ENCODE measurements around the gene SMIM1.

DNA sequence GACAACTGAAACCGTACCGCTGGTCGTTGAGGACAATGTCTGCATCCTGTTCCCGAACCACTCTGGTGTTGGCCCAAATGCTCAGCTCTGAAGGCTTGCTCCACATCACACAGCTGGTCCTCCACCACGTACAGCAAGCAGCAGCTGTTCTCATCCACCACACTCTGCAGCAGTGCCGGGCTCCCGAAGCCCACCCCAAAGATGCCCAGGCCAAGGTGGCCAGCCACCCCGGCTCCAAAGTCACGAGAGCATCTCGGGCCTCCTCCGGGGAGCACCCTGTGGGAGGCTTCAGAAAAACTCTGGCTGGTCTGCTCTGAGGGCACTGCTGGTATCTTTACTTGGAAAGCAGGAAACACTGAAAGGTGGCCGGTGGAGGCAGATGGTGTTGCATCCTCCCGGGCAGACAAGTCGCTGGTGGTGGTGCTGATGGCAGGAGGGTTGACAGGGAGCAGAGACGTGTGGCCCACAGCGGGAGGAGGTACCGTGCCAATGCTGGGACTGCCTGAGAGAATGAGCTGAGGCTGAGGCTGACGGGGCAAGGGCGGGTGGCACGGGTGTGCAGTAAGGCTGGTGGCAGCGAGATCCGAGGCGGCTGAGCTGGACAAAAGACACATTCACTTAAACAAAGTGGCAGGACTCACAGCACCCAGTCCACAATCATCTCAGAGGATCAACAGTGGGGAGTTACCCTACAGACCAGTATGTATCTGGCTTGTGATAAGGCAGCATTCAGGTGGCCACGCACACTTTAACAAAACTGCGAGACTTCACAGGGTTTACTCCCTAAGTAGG, 26.8 kb upstream of the SMIM1 start:
- TF ChIP-seq POLR2A (IDR thresholded peaks at IDR 0.05; ENCODE audit: low read depth, low read length) (no peak), TAF1 (IDR thresholded peaks at IDR 0.05; ENCODE audit: low read depth, low read length) (no peak), POLR2AphosphoS5 (IDR thresholded peaks at IDR 0.05; ENCODE audit: low read depth, low read length) (no peak), SPI1 (IDR thresholded peaks at IDR 0.05; ENCODE audit: low read depth, low read length) (no peak)

All from GM12891 (cell line).